H1 (cell line): ENCODE data around the gene ETS1. TPM values are rescaled to one million over a fixed set of nuclear protein-coding genes. Genes with fewer than 3 reads are reported as not detected.

Experiments used
- BACH1 ChIP-seq: IDR thresholded peaks from 2 replicates; pipeline ENCODE4 v1.6.1; 2012; ENCODE audit warnings: low read length, improper control_type of control experiment
- POLR2A ChIP-seq, 2 experiments: IDR thresholded peaks; 1 replicate in 1 of 2; 2 replicates in 1 of 2; pipeline ENCODE4 v1.6.1; 2011; ENCODE audit warnings: low read depth in 2 of 2, low read length in 2 of 2, mild to moderate bottlenecking in 2 of 2; ENCODE audit errors: control extremely low read depth in 1 of 2
- SAP30 ChIP-seq: fragments of 300-600 bp; sonication (generic); IDR thresholded peaks from 2 replicates; pipeline ENCODE4 v1.7.1; 2012; ENCODE audit warnings: low read length, moderate library complexity, mild to moderate bottlenecking, inconsistent platforms; ENCODE audit not compliant: insufficient read depth, insufficient replicate concordance
- TAF1 ChIP-seq: IDR thresholded peaks from 2 replicates; pipeline ENCODE4 v1.6.1; 2011; ENCODE audit warnings: mild to moderate bottlenecking, low read depth, low read length
- TEAD4 ChIP-seq: IDR thresholded peaks from 2 replicates; pipeline ENCODE4 v1.6.1; 2012; ENCODE audit warnings: low read depth, low read length, inconsistent platforms, mixed read lengths
- polyA plus RNA-seq, 7 experiments: library from polyadenylated mRNA; depleted of rRNA in 3 of 7; stranded (reverse) in 5 of 7; unstranded in 2 of 7; fragments of >200 nt in 5 of 7; fragments of 200-250 nt in 2 of 7; gene quantifications; 1 replicate in 5 of 7; 2 replicates in 1 of 7; 4 replicates in 1 of 7; pipeline versions ENCODE4 v1.2.1 to v1.2.3, GENCODE V29; 2011 to 2013; ENCODE audit warnings: missing spikeins in 2 of 7, mixed read lengths in 2 of 7
- total RNA-seq: library from RNA; stranded (reverse); fragmentation: NEBNext Ultra II Directional; extraction: Animal tissue kit (Norgen Biotek cat#: 25700); gene quantifications from 2 replicates; pipeline ENCODE4 v1.2.1, GENCODE V29; 2021

ETS1 gene
- total and polyA plus RNA-seq, 2 of the 8 experiments (the other 6 are each of a cell fraction or from before 2014, with no cell fraction given): 10.0 to 35.3 TPM

GRCh38 chr11:128523641-128524040 is 63.7 kb downstream of the ETS1 start (continued):
- TF ChIP-seq POLR2A (IDR thresholded peaks at IDR 0.05; ENCODE audit: control extremely low read depth in 1 of 2, low read depth in 2 of 2, low read length in 2 of 2) (no peak), BACH1 (no peak), SAP30 (no peak), TAF1 (no peak), TEAD4 (no peak)
